Adrenal gland (tissue), 12 donors: ENCODE data around the gene DCAF8L2. TPM values are rescaled to one million over a fixed set of nuclear protein-coding genes. Genes with fewer than 3 reads are reported as not detected.

Experiments
- DNase-seq, 7 donors: peaks; one replicate each; pipeline ENCODE4 v3.0.0-alpha.2; 2019 to 2020
- H3K27ac ChIP-seq, 5 donors: fragments of 200-600 bp; sonication (generic) in 4 of 5; 1 replicate in 3 of 5; 2 replicates in 2 of 5; pipeline versions ENCODE4 v1.5.1 to v1.8.0; 2016 to 2020; ENCODE audit warnings: mild to moderate bottlenecking in 1 of 5
- H3K27me3 ChIP-seq: fragments of 200-600 bp; 2 replicates; pipeline ENCODE4 v1.8.0; 2021
- H3K36me3 ChIP-seq, 2 donors: fragments of 200-600 bp; replicated peaks in 1 of 2; 1 replicate in 1 of 2; 2 replicates in 1 of 2; pipeline versions ENCODE4 v1.5.1 to v1.8.0; 2018 to 2022
- H3K4me1 ChIP-seq, 2 donors: fragments of 200-600 bp; replicated peaks in 1 of 2; 1 replicate in 1 of 2; 2 replicates in 1 of 2; pipeline versions ENCODE4 v1.5.1 to v1.8.0; 2018 to 2021
- H3K4me3 ChIP-seq, 4 donors: fragments of 200-600 bp; sonication (generic) in 3 of 4; one replicate each; pipeline ENCODE4 v1.5.1; 2016 to 2018
- H3K9me3 ChIP-seq, 3 donors: fragments of 200-600 bp; sonication (generic) in 1 of 3; replicated peaks in 1 of 3; 1 replicate in 2 of 3; 2 replicates in 1 of 3; pipeline versions ENCODE4 v1.5.1 to v1.8.0; 2016 to 2021
- CTCF ChIP-seq, 6 experiments: fragments of 450-650 bp in 4 of 6; fragments of 200-600 bp in 2 of 6; sonication (generic) in 1 of 6; IDR thresholded peaks; 1 replicate in 5 of 6; 2 replicates in 1 of 6; pipeline versions ENCODE4 v1.5.1 to v1.8.0; 2016 to 2021; ENCODE audit warnings: antibody characterized with exemption in 6 of 6, mild to moderate bottlenecking in 2 of 6, moderate library complexity in 1 of 6
- POLR2A ChIP-seq, 2 donors: fragments of 450-650 bp; IDR thresholded peaks; one replicate each; pipeline ENCODE4 v1.6.1; 2017; ENCODE audit warnings: antibody characterized with exemption in 2 of 2, mild to moderate bottlenecking in 2 of 2, moderate library complexity in 1 of 2
- WGBS, 4 donors: extraction: QIAGEN DNeasy Blood & Tissue Kit in 2 of 4; methylation state at CpG; one replicate each; pipeline versions ENCODE4 v1.1.5 to v1.1.7; 2013 to 2017; 5-methylcytosine and 5-hydroxymethylcytosine counted together
- intact Hi-C, 2 donors: fragments of 100-400 bp; cut with DNase I; formaldehyde crosslinking; loops; one replicate each; pipeline versions ENCODE4 v1.14.1 to v1.15.0; 2022 to 2023
- polyA plus RNA-seq, 3 donors: library from polyadenylated mRNA; stranded (reverse); fragments of 200-250 nt in 2 of 3; fragments of 350-450 nt in 1 of 3; fragmentation: Illumina TruSeq in 1 of 3; extraction: RNeasy Lipid Tissue Mini Kit (QIAGEN cat#74804) in 1 of 3; gene quantifications; one replicate each; pipeline ENCODE4 v1.2.3, GENCODE V29; 2013 to 2014
- total RNA-seq, 9 donors: library from RNA; depleted of rRNA in 4 of 9; stranded (reverse); fragments of >200 nt in 4 of 9; fragments of 120-200 nt in 1 of 9; fragmentation: NEBNext Ultra II Directional in 1 of 9; extraction: Animal tissue kit (Norgen Biotek cat#: 25700) in 1 of 9; gene quantifications; one replicate each; pipeline versions ENCODE4 v1.1.0 to v1.2.4, GENCODE V29; 2013 to 2023
- donor health status: healthy with polysubstance abuse.
- donor health status: Bipolar disorder and iron deficiency.
- donor health status: DM: yes; HTN: yes; CAD: no.
- donor health status: DM: no; HTN: no; CAD: no.
- donor health status: DM: no; HTN: no; CAD: no.
- donor health status: DM: yes; HTN: yes; CAD: no.

Gene DCAF8L2
- total and polyA plus RNA-seq, 12 donors = not detected

- no peaks in the 10 kb centered on the region for H3K4me1 ChIP-seq
- no peak for DNase-seq
- intact Hi-C loops = no loop called here
- H3K27me3 ChIP-seq = no peaks in the 10 kb centered on the region
- TF ChIP-seq POLR2A (IDR thresholded peaks at IDR 0.05) (no peak), CTCF (IDR thresholded peaks at IDR 0.05) (no peak)
- no peaks in the 10 kb centered on the region for H3K9me3 ChIP-seq
- no peak overlapping the region for H3K4me3 ChIP-seq
- H3K27ac ChIP-seq = no peak overlapping the region
- 73 to 83% (median 76%) methylated on average over 3 of the region's 3 CpGs for WGBS, 4 donors
- no peaks in the 10 kb centered on the region for H3K36me3 ChIP-seq
Measured at GRCh38 chrX:27626066-27626465, 35.9 kb downstream of the DCAF8L2 start.

- intact Hi-C loops = no loop called here
- H3K27ac ChIP-seq = no peak overlapping the region
- 26 to 45% (median 39%) methylated on average over 3 of the region's 3 CpGs for WGBS, 4 donors
- no peak for DNase-seq
- no peaks in the 10 kb centered on the region for H3K9me3 ChIP-seq
- H3K27me3 ChIP-seq = no peaks in the 10 kb centered on the region
- TF ChIP-seq CTCF (IDR thresholded peaks at IDR 0.05) = no peak
- no peak for TF ChIP-seq POLR2A (IDR thresholded peaks at IDR 0.05)
- H3K36me3 ChIP-seq = no peaks in the 10 kb centered on the region
- H3K4me3 ChIP-seq = no peak overlapping the region
- H3K4me1 ChIP-seq = no peaks in the 10 kb centered on the region
Measured at GRCh38 chrX:27633328-27633727, 43.2 kb downstream of the DCAF8L2 start.

- WGBS, 4 donors = 46 to 73% (median 63%) methylated on average over 1 of the region's 1 CpG
- no peak overlapping the region for H3K4me3 ChIP-seq
- intact Hi-C loops = no loop called here
- no peaks in the 10 kb centered on the region for H3K27me3 ChIP-seq
- H3K36me3 ChIP-seq = no peaks in the 10 kb centered on the region
- no peak for DNase-seq
- no peaks in the 10 kb centered on the region for H3K9me3 ChIP-seq
- no peak for TF ChIP-seq POLR2A (IDR thresholded peaks at IDR 0.05)
- no peak for TF ChIP-seq CTCF (IDR thresholded peaks at IDR 0.05)
- no peaks in the 10 kb centered on the region for H3K4me1 ChIP-seq
- H3K27ac ChIP-seq = no peak overlapping the region
Measured at GRCh38 chrX:27656581-27656980, 66.4 kb downstream of the DCAF8L2 start.

GRCh38 chrX:27660878-27661277 lies 70.7 kb downstream of the DCAF8L2 start:
- intact Hi-C loops = no loop called here
- H3K9me3 ChIP-seq = no peaks in the 10 kb centered on the region
- H3K4me1 ChIP-seq = no peaks in the 10 kb centered on the region
- no peak for DNase-seq
- H3K4me3 ChIP-seq = no peak overlapping the region
- no peak overlapping the region for H3K27ac ChIP-seq
- H3K27me3 ChIP-seq = no peaks in the 10 kb centered on the region
- no peak for TF ChIP-seq CTCF (IDR thresholded peaks at IDR 0.05)
- TF ChIP-seq POLR2A (IDR thresholded peaks at IDR 0.05) = no peak
- H3K36me3 ChIP-seq = no peaks in the 10 kb centered on the region
